HepG2 (cell line): ENCODE measurements around the gene C18orf63. TPM values are rescaled to one million over a fixed set of nuclear protein-coding genes. Genes with fewer than 3 reads are reported as not detected.

Experiments used
- ATAC-seq: fragments of 200-7000 bp; cut with Tn5 transposase; 3 replicates; pipeline ENCODE4 v1.9.1; 2020; ENCODE audit warnings: mild to moderate bottlenecking, moderate library complexity
- BruUV-seq: library from RNA; stranded (reverse); fragments of 400-500 nt; replicated peaks from 2 replicates; lab custom pipeline; 2021; lab: Mats Ljungman, UMichigan
- CTCF ChIA-PET: fragments of 300-600 bp; formaldehyde crosslinking; extraction: SDS; loops from one replicate; lab custom pipeline; 2021; ENCODE audit warnings: low total read pairs, inconsistent platforms, low intra/inter-chr PET ratio; lab: Yijun Ruan, JAX
- POLR2A ChIA-PET: fragments of 350-600 bp; sonication (Branson Sonifier 250); formaldehyde crosslinking; loops from one replicate; lab custom pipeline; 2020; ENCODE audit warnings: antibody characterized with exemption, inconsistent platforms; lab: Yijun Ruan, JAX
- DNase-seq: peaks from one replicate; pipeline ENCODE4 v3.0.0-alpha.2; 2015; ENCODE audit warnings: low spot score
- FAIRE-seq: peaks from 3 replicates; lab custom pipeline; 2011; peaks lifted over from hg19 to GRCh38; lab: Jason Lieb, UNC
- H2AFZ ChIP-seq: one replicate; pipeline ENCODE4 v1.6.1; 2011; ENCODE audit warnings: low read length, inconsistent platforms
- H3K27ac ChIP-seq: fragments of 300-600 bp; 3 replicates; pipeline ENCODE4 v1.8.0; 2011; ENCODE audit warnings: mixed run types, mild to moderate bottlenecking, mixed read lengths, low read length, inconsistent platforms; ENCODE audit not compliant: insufficient read depth; ENCODE audit errors: extremely low read length
- H3K27me3 ChIP-seq, 2 experiments: fragments of 200-600 bp in 1 of 2; 2 replicates in 1 of 2; 3 replicates in 1 of 2; pipeline versions ENCODE4 v1.6.0 to v1.8.0; 2011; ENCODE audit warnings: low read length in 2 of 2, mild to moderate bottlenecking in 2 of 2, moderate library complexity in 2 of 2, inconsistent platforms in 1 of 2; ENCODE audit not compliant: insufficient read depth in 2 of 2, control insufficient read depth in 1 of 2
- H3K36me3 ChIP-seq, 2 experiments: fragments of 200-600 bp in 1 of 2; replicated peaks in 1 of 2; 2 replicates in 1 of 2; 3 replicates in 1 of 2; pipeline versions ENCODE4 v1.5.1 to v1.8.0; 2011; ENCODE audit warnings: low read length in 2 of 2, inconsistent platforms in 1 of 2; ENCODE audit not compliant: insufficient read depth in 2 of 2, control insufficient read depth in 1 of 2
- H3K4me1 ChIP-seq: 2 replicates; pipeline ENCODE4 v1.5.1; 2012; ENCODE audit warnings: low read length, inconsistent platforms; ENCODE audit not compliant: insufficient read depth
- H3K4me2 ChIP-seq: 2 replicates; pipeline ENCODE4 v1.6.0; 2011; ENCODE audit warnings: low read depth, low read length, inconsistent platforms
- H3K4me3 ChIP-seq, 3 experiments: fragments of 200-600 bp in 1 of 3; sonication (generic), shearing (Covaris generic) in 1 of 3; replicated peaks in 1 of 3; 2 replicates each; pipeline ENCODE4 v1.5.1; 2011 to 2016; ENCODE audit warnings: low read length in 3 of 3, inconsistent platforms in 2 of 3, low read depth in 2 of 3, mild to moderate bottlenecking in 2 of 3, control low read depth in 1 of 3, mixed read lengths in 1 of 3; ENCODE audit not compliant: insufficient read depth in 1 of 3
- H3K79me2 ChIP-seq: one replicate; pipeline ENCODE4 v1.6.1; 2011; ENCODE audit warnings: low read length, inconsistent platforms; ENCODE audit not compliant: insufficient read depth
- H3K9ac ChIP-seq: 2 replicates; pipeline ENCODE4 v1.6.0; 2011; ENCODE audit warnings: mild to moderate bottlenecking, low read depth, low read length, inconsistent platforms; ENCODE audit not compliant: insufficient read depth
- H3K9me3 ChIP-seq: 2 replicates; pipeline ENCODE4 v1.5.1; 2012; ENCODE audit warnings: mild to moderate bottlenecking, low read length
- H4K20me1 ChIP-seq: 2 replicates; pipeline ENCODE4 v1.6.0; 2011; ENCODE audit warnings: inconsistent platforms, mild to moderate bottlenecking, low read length, moderate library complexity; ENCODE audit not compliant: insufficient read depth
- CEBPB ChIP-seq: IDR thresholded peaks from 2 replicates; pipeline ENCODE4 v1.6.1; 2011; ENCODE audit warnings: low read depth, low read length, improper control_type of control experiment, borderline replicate concordance
- ELF3 ChIP-seq: IDR thresholded peaks from 2 replicates; pipeline ENCODE4 v1.6.1; 2016; ENCODE audit warnings: missing genetic modification reagents, missing compliant biosample characterization
- GABPB1 ChIP-seq: IDR thresholded peaks from 2 replicates; pipeline ENCODE4 v1.6.1; 2016; ENCODE audit warnings: mild to moderate bottlenecking, missing genetic modification reagents, moderate library complexity, missing compliant biosample characterization
- NFYB ChIP-seq: sonication (generic); formaldehyde crosslinking; IDR thresholded peaks from 2 replicates; pipeline ENCODE4 v1.4.0; 2020; ENCODE audit warnings: missing genetic modification reagents
- RAD21 ChIP-seq: fragments of 450-650 bp; formaldehyde crosslinking; IDR thresholded peaks from 2 replicates; pipeline ENCODE4 v1.5.0; 2020; ENCODE audit warnings: mild to moderate bottlenecking
- RXRB ChIP-seq: IDR thresholded peaks from 2 replicates; pipeline ENCODE4 v1.6.1; 2016; ENCODE audit warnings: borderline replicate concordance, missing genetic modification reagents, missing compliant biosample characterization
- SAP130 ChIP-seq: IDR thresholded peaks from 2 replicates; pipeline ENCODE4 v1.6.1; 2016; ENCODE audit warnings: low read depth
- ZMYM2 ChIP-seq: sonication (generic); formaldehyde crosslinking; IDR thresholded peaks from 2 replicates; pipeline ENCODE4 v1.8.0; 2022; ENCODE audit warnings: mild to moderate bottlenecking, missing genetic modification reagents
- ZNF101 ChIP-seq: sonication (generic); formaldehyde crosslinking; IDR thresholded peaks from 2 replicates; pipeline ENCODE4 v1.4.0; 2020; ENCODE audit warnings: mild to moderate bottlenecking, low read depth, missing genetic modification reagents, borderline replicate concordance
- ZNF577 ChIP-seq: sonication (generic); formaldehyde crosslinking; IDR thresholded peaks from 2 replicates; pipeline ENCODE4 v1.4.0; 2020; ENCODE audit warnings: mild to moderate bottlenecking, low read depth, missing genetic modification reagents, borderline replicate concordance
- ZNF747 ChIP-seq: sonication (generic); formaldehyde crosslinking; IDR thresholded peaks from 2 replicates; pipeline ENCODE4 v1.8.1; 2023; ENCODE audit warnings: missing genetic modification reagents, mild to moderate bottlenecking, borderline replicate concordance
- ZNF766 ChIP-seq: sonication (generic); formaldehyde crosslinking; IDR thresholded peaks from 2 replicates; pipeline ENCODE4 v1.5.0; 2020; ENCODE audit warnings: missing genetic modification reagents, borderline replicate concordance
- WGBS: methylation state at CpG from one replicate; pipeline ENCODE4 v1.1.6; 2017; ENCODE audit warnings: low lambda C conversion rate; 5-methylcytosine and 5-hydroxymethylcytosine counted together
- in situ Hi-C: cut with HindIII; loops from 2 replicates; pipeline ENCODE4 v1.10.0; 2017; ENCODE audit warnings: low pct_unique_long_range_greater_than_20kb; ENCODE audit not compliant: extremely low pct_ligation_motif_present
- intact Hi-C: fragments of 100-400 bp; cut with micrococcal nuclease; formaldehyde crosslinking; loops from one replicate; pipeline ENCODE4 v1.10.0; 2022; ENCODE audit not compliant: unreplicated experiment
- polyA plus RNA-seq, 8 experiments: library from polyadenylated mRNA; depleted of rRNA in 3 of 8; stranded (reverse) in 7 of 8; unstranded in 1 of 8; fragments of >200 nt; fragmentation: Illumina TruSeq in 4 of 8; extraction: Trizol in 4 of 8; gene quantifications; 2 replicates each; pipeline versions ENCODE4 v1.2.1 to v1.2.3, GENCODE V29; 2011 to 2016; ENCODE audit warnings: low read depth in 4 of 8, missing spikeins in 1 of 8, mixed read lengths in 1 of 8; ENCODE audit not compliant: insufficient read depth in 1 of 8
- total RNA-seq, 5 experiments: library from RNA; depleted of rRNA; stranded (reverse); fragments of >200 nt; fragmentation: Illumina TruSeq; extraction: Trizol; gene quantifications; 2 replicates each; pipeline ENCODE4 v1.2.3, GENCODE V29; 2016; ENCODE audit warnings: low read depth in 1 of 5
- TF ChIP-seq, protein P1 (sequence below): sonication (generic); formaldehyde crosslinking; IDR thresholded peaks from 2 replicates; pipeline ENCODE4 v1.5.1; 2020; ENCODE audit warnings: missing genetic modification reagents, mild to moderate bottlenecking, borderline replicate concordance

C18orf63 gene
- total and polyA plus RNA-seq, 2 of the 13 experiments (the other 11 are each of a cell fraction or from before 2014, with no cell fraction given) = 0.01 TPM; not detected in 1

DNA sequence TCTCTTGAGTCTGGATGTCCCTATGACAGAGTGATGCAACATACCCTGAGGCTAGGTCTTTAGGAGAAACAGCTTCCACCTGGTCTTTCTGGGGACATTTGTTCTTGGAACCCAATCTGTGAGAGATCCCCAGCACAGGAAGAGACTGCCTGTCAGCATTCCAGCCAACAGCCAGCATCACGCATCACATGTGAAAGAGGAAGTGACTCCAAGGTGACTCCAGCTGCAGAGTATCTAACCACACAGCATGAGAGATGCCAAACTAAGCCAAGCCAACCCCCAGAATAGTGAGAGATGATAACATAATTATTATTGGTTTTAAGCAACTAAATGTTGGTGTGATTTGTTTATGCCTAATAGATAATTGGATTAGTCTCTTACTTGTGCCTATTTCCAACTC is 35.7 kb downstream of the C18orf63 start:
- Histone ChIP-seq H3K9me3 (no peaks in the 10 kb centered on the region), H3K9ac (no peak overlapping the region), H3K36me3 (no peaks in the 10 kb centered on the region), H3K27me3 (no peaks in the 10 kb centered on the region; a peak in 1 of 5 replicates), H2AFZ (no peak overlapping the region), H3K4me3 (no peak overlapping the region), H3K27ac (no peak overlapping the region), H3K4me2 (no peak overlapping the region), H3K79me2 (no peaks in the 10 kb centered on the region), H3K4me1 (peaks cover 19% of the 10 kb centered on the region), H4K20me1 (no peaks in the 10 kb centered on the region)
- ATAC-seq (no peak), DNase-seq (no peak), FAIRE-seq (no peak)
- 83% methylated on average over 1 of the region's 1 CpG for WGBS
- ChIA-PET CTCF (interaction anchor here (4.0 kb wide), 1 partner anchor 143 kb away, joined by 41 read pairs; no protein-coding TSS in a partner anchor), POLR2A (no interaction called here)
- in situ Hi-C loops (loop anchor here (5.0 kb wide), 1 partner anchor 201 kb away; no protein-coding TSS in a partner anchor), intact Hi-C loops (no loop called here)
- no TSS peak for BruUV-seq
- no peak for TF ChIP-seq ZNF766 (CRISPR knock-in tag)
- TF ChIP-seq ZNF747 (CRISPR knock-in tag) = no peak
- TF ChIP-seq CEBPB = peak; percentile 30; the same call in 1 of the 2 replicates

DNA sequence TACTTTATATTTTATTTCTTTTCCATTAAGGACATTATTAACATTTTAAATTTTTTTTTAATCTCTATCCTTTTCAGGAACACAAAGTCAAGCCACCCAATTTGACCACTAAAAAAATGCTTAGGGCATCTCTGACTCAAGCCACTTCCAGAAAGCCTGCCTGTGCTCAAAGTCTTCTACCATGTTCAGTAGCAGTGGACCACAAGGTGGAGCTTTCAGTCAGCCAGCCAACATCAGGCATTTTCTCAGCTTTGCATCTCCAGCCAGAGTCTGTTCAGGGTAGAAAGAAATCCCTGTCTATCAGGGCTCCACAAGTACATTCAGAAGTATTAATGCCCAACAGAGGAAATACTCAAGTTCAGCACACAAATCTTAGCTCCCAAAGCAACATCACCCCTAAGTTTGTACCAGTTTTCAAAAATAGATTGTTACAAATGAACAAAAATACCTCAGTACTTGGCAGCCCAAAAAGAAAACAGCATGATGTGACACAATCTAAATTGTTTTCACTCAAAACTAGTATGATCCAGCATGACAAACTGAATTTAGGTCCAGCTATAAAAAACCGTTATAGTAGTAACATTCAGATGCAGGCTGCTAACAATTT is 37.6 kb downstream of the C18orf63 start:
- Histone ChIP-seq H4K20me1 (no peaks in the 10 kb centered on the region), H3K79me2 (no peaks in the 10 kb centered on the region), H2AFZ (no peak overlapping the region), H3K27me3 (no peaks in the 10 kb centered on the region; a peak in 1 of 5 replicates), H3K9ac (no peak overlapping the region), H3K4me3 (no peak overlapping the region), H3K36me3 (no peaks in the 10 kb centered on the region), H3K27ac (no peak overlapping the region), H3K9me3 (no peaks in the 10 kb centered on the region), H3K4me1 (peaks cover 19% of the 10 kb centered on the region), H3K4me2 (no peak overlapping the region)
- peak; percentile 73 for FAIRE-seq
- in situ Hi-C loops (loop anchor here (5.0 kb wide), 1 partner anchor 199 kb away; no protein-coding TSS in a partner anchor), intact Hi-C loops (loop anchor here (1.0 kb wide), 2 partner anchors 140 to 199 kb away; no protein-coding TSS in a partner anchor)
- POLR2A ChIA-PET = no interaction called here
- BruUV-seq = no TSS peak
- 0% methylated on average over 1 of the region's 1 CpG for WGBS
- CTCF ChIA-PET = interaction anchor here (1.1 to 4.0 kb wide), 3 partner anchors 123 to 198 kb away, joined by 6 to 41 read pairs (median 22); no protein-coding TSS in a partner anchor
- peak; percentile 63 for DNase-seq
- peak; percentile 93 for ATAC-seq
- TF ChIP-seq RXRB (CRISPR knock-in tag) (peak; percentile 16; the same call in 1 of the 2 replicates), ZNF577 (CRISPR knock-in tag) (no peak), GABPB1 (no peak), ELF3 (CRISPR knock-in tag) (0 out of 2 replicates have a peak, but pooled peaks have one; percentile 34), ZNF101 (CRISPR knock-in tag) (no peak), NFYB (CRISPR knock-in tag) (no peak), RAD21 (CRISPR knock-in tag) (peak; percentile 74), SAP130 (CRISPR knock-in tag) (peak; percentile 25; the same call in 1 of the 2 replicates), ZMYM2 (CRISPR knock-in tag) (no peak)
- TF ChIP-seq, protein P1, sequence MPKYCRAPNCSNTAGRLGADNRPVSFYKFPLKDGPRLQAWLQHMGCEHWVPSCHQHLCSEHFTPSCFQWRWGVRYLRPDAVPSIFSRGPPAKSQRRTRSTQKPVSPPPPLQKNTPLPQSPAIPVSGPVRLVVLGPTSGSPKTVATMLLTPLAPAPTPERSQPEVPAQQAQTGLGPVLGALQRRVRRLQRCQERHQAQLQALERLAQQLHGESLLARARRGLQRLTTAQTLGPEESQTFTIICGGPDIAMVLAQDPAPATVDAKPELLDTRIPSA (CRISPR knock-in tag) = no peak
